IPS DF 4.7 (cell line): ENCODE results near the gene ARHGAP8.

Experiments
- DNase-seq: peaks from one replicate; pipeline ENCODE4 v3.0.0-alpha.2; 2013; ENCODE audit warnings: low spot score; ENCODE audit errors: extremely low read depth

The ARHGAP8 gene

DNA sequence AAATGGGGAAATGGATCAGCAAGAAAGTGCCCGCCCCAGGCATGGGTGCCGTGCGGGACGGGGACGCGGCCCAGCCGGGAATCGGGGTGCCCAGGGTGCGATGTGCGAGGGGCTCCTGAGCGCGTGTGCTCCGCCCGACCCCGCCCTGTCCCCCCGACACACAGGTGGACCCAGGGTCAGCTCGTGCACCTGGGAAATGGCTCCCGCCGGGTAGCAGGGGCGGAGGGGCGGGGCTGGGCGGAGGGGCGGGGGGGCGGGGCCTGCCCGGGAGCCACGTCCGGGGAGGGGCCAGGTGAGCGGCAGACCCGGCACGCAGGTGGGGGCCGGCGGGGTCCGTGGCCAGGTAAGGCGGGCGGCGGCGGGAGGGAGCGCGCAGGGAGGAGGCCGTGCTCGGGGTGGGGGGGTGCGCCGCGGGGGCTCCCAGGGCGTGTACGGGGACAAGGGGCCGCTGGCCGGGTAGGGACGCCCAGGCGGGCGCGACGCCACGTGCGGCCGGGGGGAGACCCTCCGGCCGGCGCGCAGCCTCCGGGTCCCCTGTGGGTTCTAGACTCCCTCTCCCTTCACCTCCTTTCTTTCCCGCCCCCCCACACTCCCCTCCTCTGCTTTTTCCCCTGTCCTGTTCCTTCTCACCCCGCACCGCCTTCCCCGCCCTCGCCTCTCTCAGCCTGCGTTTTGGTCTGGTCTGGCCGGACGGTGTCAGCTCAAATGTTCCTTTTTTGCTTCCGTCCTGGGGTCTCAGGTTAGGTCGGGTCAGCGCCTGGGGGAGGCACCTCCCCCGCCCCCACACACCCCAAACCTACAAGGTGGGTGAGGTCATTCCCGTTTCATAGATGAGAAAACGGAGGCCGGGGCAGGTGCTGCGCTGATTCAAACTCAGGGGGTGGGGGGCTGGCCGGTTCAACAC, at the start of gene ARHGAP8:
Gene ARHGAP8 (plus strand): TSS at position 291 of the 904 bp plus-strand sequence. CDS start 33,953 bp downstream, outside the sequence.
- DNase-seq, result no peak

DNA sequence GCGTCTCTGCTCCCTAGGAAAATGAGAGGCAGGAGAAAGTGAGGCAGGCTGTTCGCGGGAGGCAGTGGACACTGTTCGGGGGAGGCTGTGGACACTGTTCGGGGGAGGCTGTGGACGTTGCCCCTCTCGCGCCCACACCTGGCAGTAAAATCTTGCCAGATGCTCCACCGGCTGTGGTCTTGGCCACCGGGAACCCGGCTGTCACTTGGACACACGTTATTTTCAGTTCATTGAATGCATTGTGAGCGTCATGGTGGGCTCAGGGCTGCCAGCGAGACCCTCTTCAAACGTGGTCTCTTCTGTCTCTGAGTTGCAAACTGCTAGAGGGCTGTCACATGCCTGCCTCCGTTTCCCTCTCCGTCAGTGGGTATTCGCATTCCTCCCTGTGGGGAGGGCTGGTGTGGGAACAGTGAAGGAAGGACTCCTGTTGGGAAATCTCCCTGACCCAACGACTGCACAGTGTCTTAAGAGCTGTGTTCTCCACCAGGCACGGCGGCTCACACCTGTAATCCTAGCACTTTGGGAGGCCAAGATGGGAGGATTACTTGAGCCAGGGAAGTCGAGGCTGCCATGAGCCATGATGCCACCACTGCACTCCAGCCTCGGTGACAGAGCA, 49.0 kb upstream of the ARHGAP8 start:
- no peak for DNase-seq

DNA sequence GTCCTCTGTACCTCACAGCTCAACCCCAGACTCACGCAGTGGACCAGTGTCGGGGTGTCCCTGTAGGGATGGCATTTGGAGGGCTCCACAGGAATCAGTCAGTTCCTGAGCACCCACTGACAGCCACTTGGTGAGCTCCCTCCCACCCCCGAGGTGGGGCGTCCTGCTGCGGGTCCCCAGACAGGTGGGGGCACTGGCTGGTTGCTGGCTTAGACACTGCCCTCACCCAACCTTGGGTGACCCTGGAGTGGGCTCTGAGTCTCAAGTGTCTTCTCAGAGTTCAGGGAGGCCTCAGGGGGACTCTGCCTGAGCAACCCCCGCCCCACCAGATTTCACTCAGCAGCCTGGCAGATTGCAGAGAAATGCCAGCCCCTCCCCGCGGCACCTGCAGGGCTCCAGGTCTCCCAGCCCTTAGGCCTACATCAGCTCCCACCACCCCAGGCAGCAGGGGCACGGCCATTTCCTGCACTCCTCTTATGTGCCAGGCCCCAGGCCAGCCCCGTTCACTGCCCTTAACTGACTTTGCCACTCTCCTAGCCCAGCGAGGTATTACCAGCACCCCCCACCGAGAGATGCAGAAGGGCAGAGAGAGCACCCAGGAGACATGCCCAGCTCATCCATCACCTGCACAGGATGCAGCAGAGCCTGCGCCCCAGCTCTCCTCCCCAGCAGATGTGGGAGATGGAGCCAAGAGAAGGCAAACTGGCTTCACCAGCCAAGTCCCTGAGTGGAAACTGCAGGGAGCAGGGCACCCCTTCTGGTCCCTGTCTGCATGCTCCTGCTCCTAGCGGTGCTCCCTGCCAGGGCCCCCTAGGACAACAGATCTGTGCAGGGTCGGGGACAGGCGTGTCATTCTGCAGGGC, 48.0 kb upstream of the ARHGAP8 start:
- DNase-seq, result no peak

DNA sequence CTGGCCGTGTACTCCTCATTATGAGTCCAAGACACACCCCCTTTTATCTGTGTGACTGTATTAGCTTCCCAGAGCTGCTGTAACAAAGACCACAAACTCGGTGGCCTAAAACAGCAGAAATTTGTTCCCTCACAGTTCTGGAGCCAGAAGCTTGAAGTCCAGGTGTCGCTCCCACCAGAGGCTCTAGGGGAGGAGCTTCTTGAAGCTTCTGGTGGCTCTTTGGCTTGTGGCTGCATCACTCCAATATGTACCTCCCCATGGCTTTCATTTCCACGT, 47.4 kb upstream of the ARHGAP8 start:
- DNase-seq, result no peak

GRCh38 chr22:44706488-44706887, 45.9 kb upstream of the ARHGAP8 start:
- no peak for DNase-seq

- no peak for DNase-seq
These were observed 45.2 kb upstream of the ARHGAP8 start for GRCh38 chr22:44707178-44707577.

- DNase-seq, result no peak
These were observed 44.6 kb upstream of the ARHGAP8 start for GRCh38 chr22:44707752-44708151.

DNA sequence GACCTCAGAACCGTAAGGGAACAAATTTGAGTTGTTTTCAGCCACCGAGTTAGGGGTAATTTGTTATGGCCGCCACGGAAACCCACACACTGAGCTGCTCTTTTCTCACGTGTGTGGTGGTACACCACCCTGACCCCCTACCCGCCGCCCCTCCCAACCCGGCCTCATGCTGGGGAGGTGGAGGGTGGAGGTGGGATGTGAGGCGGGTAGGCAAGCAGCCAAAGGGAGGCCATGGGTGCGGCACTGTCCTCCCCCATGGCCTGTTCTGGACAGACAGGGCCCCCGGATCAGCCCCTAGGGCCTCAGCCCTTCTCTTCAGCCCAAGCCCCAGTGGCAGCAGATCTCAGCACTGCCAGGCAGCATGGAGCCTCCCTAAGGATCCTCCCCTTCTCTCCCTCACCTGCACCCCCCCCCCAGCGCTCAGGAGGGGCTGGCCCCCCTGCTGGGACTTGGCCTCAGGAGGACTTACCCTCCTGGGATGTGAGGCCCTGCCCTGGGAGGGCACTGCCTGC, 42.4 kb upstream of the ARHGAP8 start:
- DNase-seq, result no peak

- DNase-seq, result no peak
These were observed 41.7 kb upstream of the ARHGAP8 start for GRCh38 chr22:44710474-44711240.

GRCh38 chr22:44711241-44711560, 41.2 kb upstream of the ARHGAP8 start:
- no peak for DNase-seq

- DNase-seq, result no peak
These were observed 40.5 kb upstream of the ARHGAP8 start for GRCh38 chr22:44711690-44712555.

- no peak for DNase-seq
These were observed 39.4 kb upstream of the ARHGAP8 start for GRCh38 chr22:44712962-44713361.

GRCh38 chr22:44714703-44715350, 37.5 kb upstream of the ARHGAP8 start:
- DNase-seq, result no peak

DNA sequence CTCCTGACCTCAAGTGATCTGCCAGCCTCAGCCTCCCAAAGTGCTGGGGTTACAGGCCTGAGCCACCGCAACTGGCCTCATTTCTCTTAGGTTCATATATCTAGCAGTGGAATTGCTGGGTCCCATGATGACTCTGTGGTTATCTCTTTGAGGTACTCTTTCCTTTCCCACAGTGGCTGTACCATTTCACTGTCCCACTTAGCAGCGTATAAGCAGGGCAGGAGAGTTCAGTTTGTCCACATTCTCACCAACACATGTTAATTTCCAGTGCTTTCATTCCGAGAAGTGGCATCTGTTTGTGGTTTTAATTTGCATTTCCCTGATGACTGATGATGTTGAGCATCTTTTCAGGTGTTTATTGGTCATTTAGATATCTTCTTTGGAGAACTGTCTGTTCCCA, 34.0 kb upstream of the ARHGAP8 start:
- no peak for DNase-seq

GRCh38 chr22:44719586-44720368, 32.6 kb upstream of the ARHGAP8 start:
- no peak for DNase-seq

DNA sequence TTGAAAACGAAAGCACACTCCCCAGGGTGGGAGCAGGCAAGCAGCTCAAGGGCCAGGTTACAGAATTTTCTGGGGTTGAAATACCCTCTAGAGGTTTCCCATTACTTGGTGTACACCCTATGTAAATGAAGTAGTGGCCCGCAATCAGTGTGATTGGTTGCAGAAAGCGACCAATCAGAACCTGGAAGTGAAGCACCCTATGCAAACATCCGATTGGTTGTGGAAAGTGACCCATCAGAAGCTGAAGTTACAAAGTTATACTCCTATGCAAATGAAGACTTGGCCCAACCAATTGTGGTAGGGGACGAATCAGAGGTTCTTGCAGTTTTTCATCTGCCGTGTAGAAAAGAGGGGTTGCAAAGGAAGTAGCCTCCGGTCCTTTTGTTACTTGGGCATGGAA, 31.2 kb upstream of the ARHGAP8 start:
- DNase-seq, result no peak

DNA sequence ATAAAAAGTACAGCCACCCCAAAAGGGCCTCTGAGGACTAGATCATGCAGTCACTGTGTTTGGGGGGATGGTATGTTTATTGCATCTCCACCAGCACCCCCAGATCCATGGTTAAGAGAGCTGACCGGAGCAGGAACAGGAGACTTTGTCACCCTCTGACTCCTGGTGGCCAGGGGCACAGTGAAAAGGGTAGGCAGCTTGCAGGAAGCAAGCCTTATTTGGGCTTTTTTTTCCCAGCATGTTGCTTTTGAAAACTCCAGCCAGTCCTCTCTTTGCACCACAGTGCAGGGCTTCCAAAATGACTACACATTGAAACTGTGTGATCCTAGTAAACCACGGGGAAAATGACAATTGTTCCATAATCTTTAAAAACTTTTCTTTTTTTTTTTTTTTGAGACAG, 29.8 kb upstream of the ARHGAP8 start:
- DNase-seq, result no peak

GRCh38 chr22:44723801-44724200, 28.6 kb upstream of the ARHGAP8 start:
- no peak for DNase-seq

GRCh38 chr22:44724416-44724815, 28.0 kb upstream of the ARHGAP8 start:
- no peak for DNase-seq
